Sigmoid colon (tissue), 7 donors: ENCODE data around the gene CDK11A. TPM values are rescaled to one million over a fixed set of nuclear protein-coding genes. Genes with fewer than 3 reads are reported as not detected.
"Not testable (repeated sequence)": the region's sequence is repeated elsewhere in the genome, so short reads cannot be mapped to it uniquely, and the experiment has no call there.

Experiments
- DNase-seq: peaks from one replicate; pipeline ENCODE4 v3.0.0-alpha.2; 2019
- H3K27ac ChIP-seq, 4 donors: fragments of 200-600 bp; sonication (generic); one replicate each; pipeline ENCODE4 v1.5.1; 2016 to 2019; ENCODE audit warnings: mild to moderate bottlenecking in 1 of 4
- H3K27me3 ChIP-seq, 3 donors: fragments of 200-600 bp; sonication (generic); one replicate each; pipeline ENCODE4 v1.5.1; 2019; ENCODE audit warnings: mild to moderate bottlenecking in 1 of 3
- H3K36me3 ChIP-seq, 4 donors: fragments of 200-600 bp; sonication (generic); one replicate each; pipeline ENCODE4 v1.5.1; 2016 to 2019
- H3K4me1 ChIP-seq, 4 donors: fragments of 200-600 bp; sonication (generic); one replicate each; pipeline ENCODE4 v1.5.1; 2017 to 2019
- H3K4me3 ChIP-seq, 4 donors: fragments of 200-600 bp; sonication (generic); one replicate each; pipeline ENCODE4 v1.5.1; 2017 to 2019; ENCODE audit warnings: mild to moderate bottlenecking in 2 of 4, moderate library complexity in 1 of 4
- H3K9me3 ChIP-seq, 4 donors: fragments of 200-600 bp in 3 of 4; sonication (generic) in 3 of 4; one replicate each; pipeline versions ENCODE4 v1.5.1 to v1.6.1; 2013 to 2019
- EP300 ChIP-seq, 4 donors: sonication (generic); formaldehyde crosslinking; IDR thresholded peaks; one replicate each; pipeline ENCODE4 v1.6.1; 2017; ENCODE audit warnings: antibody characterized with exemption in 4 of 4
- POLR2A ChIP-seq, 2 donors: fragments of 450-650 bp; IDR thresholded peaks; one replicate each; pipeline ENCODE4 v1.6.1; 2016; ENCODE audit warnings: antibody characterized with exemption in 2 of 2, mild to moderate bottlenecking in 2 of 2, moderate library complexity in 2 of 2
- POLR2AphosphoS5 ChIP-seq, 4 donors: sonication (generic); formaldehyde crosslinking; IDR thresholded peaks; one replicate each; pipeline ENCODE4 v1.6.1; 2017; ENCODE audit warnings: antibody characterized with exemption in 4 of 4
- WGBS, 2 donors: extraction: QIAGEN DNeasy Blood & Tissue Kit; methylation state at CpG; one replicate each; pipeline ENCODE4 v1.1.7; 2013; 5-methylcytosine and 5-hydroxymethylcytosine counted together
- intact Hi-C: fragments of 100-400 bp; cut with DNase I; formaldehyde crosslinking; loops from one replicate; pipeline ENCODE4 v1.15.1; 2023
- polyA plus RNA-seq, 3 donors: library from polyadenylated mRNA; stranded (reverse); fragments of 200-250 nt; gene quantifications; one replicate each; pipeline ENCODE4 v1.2.3, GENCODE V29; 2013
- total RNA-seq, 4 donors: library from RNA; depleted of rRNA; stranded (reverse); fragments of >200 nt; gene quantifications; one replicate each; pipeline ENCODE4 v1.1.0, GENCODE V29; 2016
- TF ChIP-seq, protein P1 (sequence below), 4 experiments: fragments of 450-650 bp in 3 of 4; fragments of 200-600 bp in 1 of 4; IDR thresholded peaks; one replicate each; pipeline ENCODE4 v1.5.1; 2016 to 2019; ENCODE audit warnings: antibody characterized with exemption in 4 of 4, mild to moderate bottlenecking in 3 of 4, moderate library complexity in 2 of 4
- donor health status: healthy with polysubstance abuse.
- donor health status: Bipolar disorder and iron deficiency.
- donor health status: healthy.

Gene CDK11A
- total and polyA plus RNA-seq, 7 donors, result 19.8 to 53.7 (median 33.5) TPM

DNA sequence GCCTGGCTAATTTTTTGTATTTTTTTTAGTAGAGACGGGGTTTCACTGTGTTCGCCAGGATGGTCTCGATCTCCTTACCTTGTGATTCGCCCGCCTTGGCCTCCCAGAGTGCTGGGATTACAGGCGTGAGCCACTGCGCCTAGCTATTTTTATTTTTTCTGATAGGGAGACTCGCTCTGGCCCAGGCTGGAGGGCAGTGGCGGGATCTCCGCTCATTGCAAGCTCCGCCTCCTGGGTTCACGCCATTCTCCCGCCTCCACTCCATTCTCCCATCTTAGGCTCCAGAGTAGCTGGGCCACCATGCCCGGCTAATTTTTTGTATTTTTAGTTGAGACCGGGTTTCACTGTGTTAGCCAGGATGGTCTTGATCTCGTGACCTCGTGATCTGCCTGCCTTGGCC is 1.9 kb upstream of the CDK11A start:
- peaks cover 4 to 11% (median 6%) of the 10 kb centered on the region in 4 donors for H3K36me3 ChIP-seq
- H3K4me1 ChIP-seq, H3K9me3 ChIP-seq, H3K27ac ChIP-seq, H3K27me3 ChIP-seq, H3K4me3 ChIP-seq, intact Hi-C loops, DNase-seq: not testable (repeated sequence)
- WGBS, 2 donors, result 96 to 97% methylated on average over 17 of the region's 17 CpGs

DNA sequence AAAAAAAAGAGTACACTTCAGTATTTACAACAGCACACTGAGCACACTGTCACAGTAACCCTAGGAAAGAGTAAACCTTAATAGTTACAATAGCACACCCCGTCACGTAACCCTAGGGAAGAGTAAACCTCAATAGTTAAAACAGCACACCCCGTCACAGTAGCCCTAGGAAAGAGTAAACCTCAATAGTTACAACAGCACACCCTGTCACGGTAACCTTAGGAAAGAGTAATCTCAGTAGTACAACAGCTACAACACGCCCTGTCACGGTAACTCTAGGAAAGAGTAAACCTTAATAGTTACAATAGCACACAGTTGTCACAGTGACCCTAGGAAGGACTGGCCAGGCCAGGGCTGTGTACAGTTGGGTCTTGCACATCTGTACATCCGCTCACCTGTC is 3.0 kb downstream of the CDK11A start:
- intact Hi-C loops, result no loop called here
- Histone ChIP-seq H3K4me3 (no peak overlapping the region), H3K27me3 (no peaks in the 10 kb centered on the region), H3K9me3 (no peaks in the 10 kb centered on the region), H3K4me1 (peaks cover 0 to 5% (median 0%) of the 10 kb centered on the region in 4 donors), H3K36me3 (peaks cover 0 to 41% (median 12%) of the 10 kb centered on the region in 4 donors), H3K27ac (no peak overlapping the region)
- WGBS, 2 donors, result 16 to 65% methylated on average over 7 of the region's 7 CpGs
- no peak for DNase-seq
- no peak for TF ChIP-seq EP300 (IDR thresholded peaks at IDR 0.05)
- TF ChIP-seq POLR2AphosphoS5 (IDR thresholded peaks at IDR 0.05), result no peak
- no peak for TF ChIP-seq POLR2A (IDR thresholded peaks at IDR 0.05)
- TF ChIP-seq, protein P1, sequence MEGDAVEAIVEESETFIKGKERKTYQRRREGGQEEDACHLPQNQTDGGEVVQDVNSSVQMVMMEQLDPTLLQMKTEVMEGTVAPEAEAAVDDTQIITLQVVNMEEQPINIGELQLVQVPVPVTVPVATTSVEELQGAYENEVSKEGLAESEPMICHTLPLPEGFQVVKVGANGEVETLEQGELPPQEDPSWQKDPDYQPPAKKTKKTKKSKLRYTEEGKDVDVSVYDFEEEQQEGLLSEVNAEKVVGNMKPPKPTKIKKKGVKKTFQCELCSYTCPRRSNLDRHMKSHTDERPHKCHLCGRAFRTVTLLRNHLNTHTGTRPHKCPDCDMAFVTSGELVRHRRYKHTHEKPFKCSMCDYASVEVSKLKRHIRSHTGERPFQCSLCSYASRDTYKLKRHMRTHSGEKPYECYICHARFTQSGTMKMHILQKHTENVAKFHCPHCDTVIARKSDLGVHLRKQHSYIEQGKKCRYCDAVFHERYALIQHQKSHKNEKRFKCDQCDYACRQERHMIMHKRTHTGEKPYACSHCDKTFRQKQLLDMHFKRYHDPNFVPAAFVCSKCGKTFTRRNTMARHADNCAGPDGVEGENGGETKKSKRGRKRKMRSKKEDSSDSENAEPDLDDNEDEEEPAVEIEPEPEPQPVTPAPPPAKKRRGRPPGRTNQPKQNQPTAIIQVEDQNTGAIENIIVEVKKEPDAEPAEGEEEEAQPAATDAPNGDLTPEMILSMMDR (IDR thresholded peaks at IDR 0.05), result no peak

DNA sequence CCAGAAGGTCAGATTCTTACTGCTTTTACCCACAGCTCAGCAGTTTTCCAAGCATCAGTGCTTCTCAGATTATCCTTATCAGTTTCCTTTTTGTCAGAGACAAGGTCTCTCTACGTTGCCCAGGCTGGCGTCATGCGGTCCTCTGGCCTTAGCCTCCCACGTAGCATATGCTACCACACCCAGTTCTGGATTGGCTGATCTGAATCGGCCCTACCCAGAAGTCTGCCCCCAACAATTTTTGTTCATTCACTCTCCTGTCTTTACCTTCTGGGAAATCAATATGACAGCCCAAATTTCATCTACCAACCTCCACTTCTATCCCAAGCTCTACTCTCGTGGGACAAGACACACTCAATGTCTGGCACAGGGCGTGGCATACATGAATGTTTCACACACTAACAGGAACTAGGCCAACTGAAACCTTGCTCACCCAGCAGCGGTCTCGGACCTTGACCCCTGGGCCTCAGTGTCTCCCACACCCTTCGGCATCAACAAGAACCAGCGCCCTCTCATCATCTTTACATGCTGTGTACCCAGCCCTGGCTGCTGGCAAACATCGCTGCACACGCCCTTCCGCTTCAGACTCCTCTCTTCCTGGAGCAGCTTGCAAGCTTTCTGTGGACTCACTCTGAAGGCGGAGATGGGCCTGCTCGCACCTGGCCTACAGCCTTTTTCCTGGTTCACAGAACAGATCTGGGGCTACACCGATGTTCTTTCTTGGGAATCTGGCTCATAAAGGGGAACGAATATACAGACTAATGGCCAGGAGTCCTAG is 8.9 kb downstream of the CDK11A start:
- WGBS, 2 donors, result 21 to 74% methylated on average over 15 of the region's 18 CpGs
- intact Hi-C loops, H3K4me3 ChIP-seq, H3K9me3 ChIP-seq, H3K27ac ChIP-seq, H3K4me1 ChIP-seq, H3K27me3 ChIP-seq: not testable (repeated sequence)
- peak; percentile 9 for DNase-seq
- H3K36me3 ChIP-seq, result peaks cover 0 to 39% (median 4%) of the 10 kb centered on the region in 4 donors

DNA sequence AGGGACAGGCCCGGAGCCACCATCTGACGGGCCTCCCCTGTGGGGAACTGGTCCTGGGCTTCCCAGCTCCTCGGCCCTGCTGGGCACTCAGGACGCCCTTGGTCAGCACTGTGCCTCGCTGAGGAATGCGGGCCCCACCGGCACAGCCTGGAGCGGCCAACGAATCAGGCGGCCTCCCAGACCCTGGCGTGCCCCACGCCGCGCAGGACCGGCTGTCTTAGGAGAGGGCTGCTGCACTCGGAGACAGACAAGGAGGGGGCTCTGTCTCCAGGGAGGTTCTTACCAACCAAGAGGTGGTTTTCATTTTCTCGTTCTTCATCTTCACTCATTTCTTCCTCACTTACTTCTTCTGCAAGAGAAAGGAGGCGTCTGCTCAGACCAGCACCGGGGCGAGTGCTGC is 16.3 kb downstream of the CDK11A start:
- intact Hi-C loops, H3K4me3 ChIP-seq, H3K9me3 ChIP-seq, DNase-seq, H3K27ac ChIP-seq, H3K4me1 ChIP-seq, H3K27me3 ChIP-seq: not testable (repeated sequence)
- peaks cover 8 to 22% (median 11%) of the 10 kb centered on the region in 4 donors for H3K36me3 ChIP-seq
- 96 to 98% methylated on average over 16 to 17 of the region's 20 CpGs for WGBS, 2 donors

DNA sequence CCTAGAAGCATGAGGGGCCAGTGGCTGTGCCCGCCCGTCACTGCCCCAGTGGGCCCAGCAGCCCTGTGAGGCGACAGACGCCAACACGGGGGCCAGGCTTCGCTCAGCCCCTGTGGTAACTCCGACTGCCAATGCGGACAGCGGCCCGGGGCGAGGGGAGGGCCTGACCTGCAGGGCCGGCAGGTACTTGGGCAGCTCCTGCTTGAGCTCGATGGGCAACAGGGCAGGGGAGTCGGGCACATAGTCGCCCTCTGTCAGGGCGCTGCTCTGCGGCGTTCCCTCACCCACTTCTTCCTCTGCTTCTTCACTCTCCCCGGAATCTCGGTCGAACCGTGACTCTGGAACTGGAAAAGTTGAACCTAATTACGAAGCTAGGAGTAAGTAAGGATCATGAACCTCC is 16.9 kb downstream of the CDK11A start:
- 97 to 98% methylated on average over 16 to 17 of the region's 23 CpGs for WGBS, 2 donors
- H3K4me3 ChIP-seq, intact Hi-C loops, H3K27ac ChIP-seq, H3K27me3 ChIP-seq, H3K9me3 ChIP-seq, H3K4me1 ChIP-seq: not testable (repeated sequence)
- H3K36me3 ChIP-seq, result peaks cover 8 to 22% (median 11%) of the 10 kb centered on the region in 4 donors
- peak; percentile 44 for DNase-seq

DNA sequence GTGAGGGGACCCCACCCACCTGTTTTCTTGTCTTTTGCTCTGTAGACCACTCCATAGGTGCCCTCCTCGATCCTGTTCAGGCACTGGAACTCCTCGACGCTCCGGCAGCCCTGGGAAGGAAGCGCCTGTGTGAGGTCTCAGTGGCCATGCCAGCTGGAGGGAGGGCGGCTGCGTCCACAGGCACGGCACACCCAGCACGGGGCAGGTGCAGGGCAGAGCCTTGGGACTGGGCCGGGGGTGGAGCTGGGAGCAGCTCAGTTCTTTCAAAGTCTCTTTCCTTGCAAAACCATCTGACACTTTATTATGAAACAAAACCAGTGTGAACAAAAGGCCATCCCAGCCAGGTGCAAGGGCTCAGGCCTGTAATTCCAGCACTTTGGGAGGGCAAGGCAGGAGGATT is 18.5 kb downstream of the CDK11A start:
- H3K27ac ChIP-seq, DNase-seq, H3K9me3 ChIP-seq, H3K27me3 ChIP-seq, intact Hi-C loops, H3K4me3 ChIP-seq, H3K4me1 ChIP-seq: not testable (repeated sequence)
- peaks cover 8 to 22% (median 11%) of the 10 kb centered on the region in 4 donors for H3K36me3 ChIP-seq
- WGBS, 2 donors, result 74 to 93% methylated on average over 5 to 6 of the region's 10 CpGs

DNA sequence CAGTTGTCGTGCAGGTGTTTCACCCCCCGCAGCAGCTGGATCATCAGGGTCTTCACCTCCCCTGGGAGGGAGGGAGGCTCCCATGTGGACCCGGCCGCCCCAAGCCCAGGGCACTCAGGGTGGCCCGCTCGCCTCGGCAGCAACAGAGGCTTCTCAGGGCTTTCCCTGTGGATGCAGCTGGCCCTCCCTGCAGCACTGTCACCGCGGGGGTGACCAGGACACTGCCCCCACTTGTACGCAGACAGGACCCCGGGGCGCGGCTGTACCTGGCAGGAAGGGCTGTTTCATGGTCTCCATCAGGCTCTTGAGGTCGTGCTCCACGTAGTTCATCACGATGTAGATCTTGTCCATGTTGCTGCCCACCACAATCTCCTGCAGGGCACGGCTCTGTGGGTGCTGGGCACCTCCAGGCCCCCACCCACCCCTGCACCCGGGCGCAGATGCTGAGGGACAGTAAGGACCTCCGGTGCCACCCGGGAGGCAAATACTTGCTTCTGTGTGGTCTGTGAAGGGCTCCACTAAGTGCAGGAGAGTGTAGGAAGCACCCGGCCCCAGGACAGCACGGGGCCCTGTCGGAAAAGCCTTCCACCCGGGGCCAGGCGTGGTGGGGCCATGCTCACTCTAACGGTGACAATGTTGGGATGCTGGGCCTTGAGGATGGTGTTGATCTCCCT is 19.7 kb downstream of the CDK11A start:
- H3K4me3 ChIP-seq, H3K4me1 ChIP-seq, H3K27me3 ChIP-seq, H3K9me3 ChIP-seq, H3K27ac ChIP-seq, intact Hi-C loops: not testable (repeated sequence)
- 96% methylated on average over 27 of the region's 27 CpGs for WGBS, 2 donors
- H3K36me3 ChIP-seq, result peaks cover 8 to 22% (median 11%) of the 10 kb centered on the region in 4 donors
- DNase-seq, result peak; percentile 35

DNA sequence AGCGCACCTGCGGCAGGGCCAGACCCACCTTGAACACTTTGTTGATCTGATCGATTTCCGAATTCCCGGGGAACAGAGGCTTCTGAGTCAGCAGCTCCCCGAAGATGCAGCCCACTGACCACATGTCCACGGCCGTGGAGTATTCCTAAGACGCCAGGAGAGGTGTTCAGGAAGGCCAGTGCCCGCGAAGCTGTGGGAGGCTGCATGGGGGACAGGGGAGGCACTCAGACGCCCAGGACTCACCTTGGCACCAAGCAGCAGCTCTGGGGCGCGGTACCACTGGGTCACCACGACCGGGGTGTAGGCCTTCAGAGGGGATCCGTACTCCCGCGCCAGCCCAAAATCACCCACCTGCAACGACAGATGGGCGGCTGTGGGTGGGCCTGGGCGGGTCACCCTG is 20.4 kb downstream of the CDK11A start:
- Histone ChIP-seq H3K4me3 (no peak overlapping the region), H3K9me3 (no peaks in the 10 kb centered on the region), H3K4me1 (no peaks in the 10 kb centered on the region), H3K27ac (no peak overlapping the region), H3K27me3 (no peaks in the 10 kb centered on the region), H3K36me3 (peaks cover 8 to 22% (median 11%) of the 10 kb centered on the region in 4 donors)
- 96% methylated on average over 22 of the region's 22 CpGs for WGBS, 2 donors
- no peak for TF ChIP-seq POLR2AphosphoS5 (IDR thresholded peaks at IDR 0.05)
- TF ChIP-seq, protein P1 (IDR thresholded peaks at IDR 0.05), result no peak
- TF ChIP-seq POLR2A (IDR thresholded peaks at IDR 0.05), result no peak
- TF ChIP-seq EP300 (IDR thresholded peaks at IDR 0.05), result no peak
- DNase-seq, result peak; percentile 54
- intact Hi-C loops, result no loop called here

DNA sequence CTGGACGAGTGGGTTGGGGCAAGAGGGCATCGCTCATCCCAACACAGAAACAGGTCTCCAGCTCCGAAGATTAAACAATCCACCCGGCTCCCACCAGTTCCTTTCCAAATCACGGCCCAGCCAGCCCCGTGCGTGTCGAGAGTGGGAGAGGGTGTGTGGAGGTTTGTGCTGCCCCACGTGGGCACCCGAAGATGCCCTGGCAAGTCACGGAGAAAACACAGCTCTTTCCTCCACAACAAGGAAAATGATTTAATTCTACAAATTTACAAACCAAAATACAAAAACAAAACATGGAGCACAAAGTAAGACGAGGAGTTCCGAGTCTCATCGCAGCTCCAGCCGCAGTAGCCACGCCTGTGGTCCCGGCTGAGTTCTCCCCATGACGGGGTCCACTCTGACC is 21.7 kb downstream of the CDK11A start:
- H3K4me1 ChIP-seq, H3K4me3 ChIP-seq, H3K9me3 ChIP-seq, intact Hi-C loops, DNase-seq, H3K27ac ChIP-seq, H3K27me3 ChIP-seq: not testable (repeated sequence)
- 85 to 90% methylated on average over 6 to 7 of the region's 18 CpGs for WGBS, 2 donors
- H3K36me3 ChIP-seq, result peaks cover 8 to 22% (median 11%) of the 10 kb centered on the region in 4 donors

DNA sequence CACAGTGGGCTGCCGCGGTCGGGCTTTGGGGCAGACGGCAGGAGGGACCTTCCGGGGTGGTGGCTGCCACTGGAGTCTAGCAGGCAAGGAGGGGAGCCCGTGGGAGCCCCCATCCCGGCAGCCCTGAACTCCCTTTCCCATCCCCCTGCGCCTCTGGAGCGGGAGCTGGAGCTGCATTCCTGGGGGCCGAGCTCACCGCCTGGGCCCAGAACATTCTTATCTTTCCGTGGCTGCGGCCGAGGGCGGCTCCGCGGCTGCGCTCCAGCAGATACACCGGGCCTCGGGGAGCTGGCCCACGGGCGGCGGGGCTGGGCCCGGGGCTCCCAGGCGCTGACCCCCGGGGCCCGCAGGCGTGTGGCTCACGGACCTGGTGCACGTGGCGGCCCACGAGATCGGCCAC is 23.6 kb downstream of the CDK11A start:
- WGBS, 2 donors, result no CpG with 5 or more reads among the region's 33 CpGs
- H3K4me3 ChIP-seq, H3K27ac ChIP-seq, intact Hi-C loops, DNase-seq, H3K27me3 ChIP-seq, H3K4me1 ChIP-seq, H3K9me3 ChIP-seq: not testable (repeated sequence)
- peaks cover 8 to 15% (median 9%) of the 10 kb centered on the region in 4 donors for H3K36me3 ChIP-seq
